Measurements from ENCODE around the gene GMIP.
A peak's percentile ranks its signal among the peaks of the same experiment; 100 is the strongest.
"Not testable (repeated sequence)": the region's sequence is repeated elsewhere in the genome, so short reads cannot be mapped to it uniquely, and the experiment has no call there.

The GMIP gene, protein sequence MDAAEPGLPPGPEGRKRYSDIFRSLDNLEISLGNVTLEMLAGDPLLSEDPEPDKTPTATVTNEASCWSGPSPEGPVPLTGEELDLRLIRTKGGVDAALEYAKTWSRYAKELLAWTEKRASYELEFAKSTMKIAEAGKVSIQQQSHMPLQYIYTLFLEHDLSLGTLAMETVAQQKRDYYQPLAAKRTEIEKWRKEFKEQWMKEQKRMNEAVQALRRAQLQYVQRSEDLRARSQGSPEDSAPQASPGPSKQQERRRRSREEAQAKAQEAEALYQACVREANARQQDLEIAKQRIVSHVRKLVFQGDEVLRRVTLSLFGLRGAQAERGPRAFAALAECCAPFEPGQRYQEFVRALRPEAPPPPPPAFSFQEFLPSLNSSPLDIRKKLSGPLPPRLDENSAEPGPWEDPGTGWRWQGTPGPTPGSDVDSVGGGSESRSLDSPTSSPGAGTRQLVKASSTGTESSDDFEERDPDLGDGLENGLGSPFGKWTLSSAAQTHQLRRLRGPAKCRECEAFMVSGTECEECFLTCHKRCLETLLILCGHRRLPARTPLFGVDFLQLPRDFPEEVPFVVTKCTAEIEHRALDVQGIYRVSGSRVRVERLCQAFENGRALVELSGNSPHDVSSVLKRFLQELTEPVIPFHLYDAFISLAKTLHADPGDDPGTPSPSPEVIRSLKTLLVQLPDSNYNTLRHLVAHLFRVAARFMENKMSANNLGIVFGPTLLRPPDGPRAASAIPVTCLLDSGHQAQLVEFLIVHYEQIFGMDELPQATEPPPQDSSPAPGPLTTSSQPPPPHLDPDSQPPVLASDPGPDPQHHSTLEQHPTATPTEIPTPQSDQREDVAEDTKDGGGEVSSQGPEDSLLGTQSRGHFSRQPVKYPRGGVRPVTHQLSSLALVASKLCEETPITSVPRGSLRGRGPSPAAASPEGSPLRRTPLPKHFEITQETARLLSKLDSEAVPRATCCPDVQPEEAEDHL

DNA sequence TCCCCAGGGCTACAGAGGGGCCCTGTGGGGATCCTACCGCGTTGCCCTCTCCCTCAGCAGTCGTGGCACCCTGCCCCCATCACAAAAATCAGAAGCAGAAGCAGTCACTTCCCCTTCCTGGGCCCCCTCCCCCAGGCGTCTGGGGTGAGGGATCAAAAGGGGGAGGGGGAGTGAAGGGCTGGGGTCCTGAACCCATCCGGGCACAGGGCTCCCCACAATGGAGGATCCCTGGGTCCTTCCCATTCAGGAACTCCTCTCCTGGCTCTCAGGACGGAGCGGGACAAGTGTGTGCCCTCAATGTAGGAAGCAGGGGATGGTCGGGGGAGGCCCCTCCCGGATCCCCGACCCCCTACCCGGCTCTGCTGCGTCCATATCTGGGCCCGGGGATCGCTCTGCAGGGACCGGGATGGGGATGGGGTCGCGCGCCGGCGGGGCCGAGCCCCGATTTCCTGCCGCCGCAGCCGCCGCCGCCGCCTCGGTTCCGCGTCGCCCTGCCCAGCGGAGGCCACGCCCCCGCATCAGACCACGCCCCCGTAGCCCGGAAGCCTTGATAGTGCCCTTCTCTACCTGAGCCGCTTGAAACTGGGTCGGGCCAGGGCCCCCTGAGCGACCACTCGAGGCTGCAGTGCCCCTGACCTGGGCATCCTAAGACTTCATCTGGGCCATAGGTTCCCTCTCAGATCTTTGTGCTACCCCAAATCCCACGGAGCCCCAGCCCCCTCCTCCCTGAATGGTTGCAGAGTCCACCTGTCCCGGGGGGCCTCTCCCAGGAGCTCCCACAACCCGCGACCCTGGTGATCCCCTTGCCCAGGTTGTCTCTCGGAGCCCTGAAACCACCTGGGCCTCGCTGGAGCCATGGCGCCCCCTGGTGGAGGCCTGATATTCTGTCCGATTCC lies at the start of gene GMIP:
GMIP (minus strand) TSS at position 500 of the 896 bp plus-strand sequence; CDS start at position 372, 128 bp downstream.
- DNase-seq, result peak; percentile 61

DNA sequence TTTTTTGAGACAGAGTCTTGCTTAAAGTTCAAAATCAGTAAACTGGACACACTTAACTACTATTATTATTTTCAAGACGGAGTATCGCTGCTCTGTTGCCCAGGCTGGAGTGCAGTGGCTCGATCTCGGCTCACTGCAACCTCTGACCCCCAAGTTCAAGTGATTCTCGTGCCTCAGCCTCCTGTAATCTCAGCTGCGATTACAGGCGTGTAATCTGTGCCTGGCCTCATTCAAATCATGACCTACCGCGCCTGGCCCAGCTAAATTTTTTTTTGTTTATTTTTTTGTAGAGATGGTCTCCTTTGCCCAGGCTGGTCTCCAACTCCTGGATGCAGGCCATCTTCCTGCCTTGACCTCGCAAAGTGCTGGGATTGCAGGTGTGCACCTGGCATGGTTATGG lies 48.2 kb upstream of the GMIP start:
- no peak for DNase-seq

DNA sequence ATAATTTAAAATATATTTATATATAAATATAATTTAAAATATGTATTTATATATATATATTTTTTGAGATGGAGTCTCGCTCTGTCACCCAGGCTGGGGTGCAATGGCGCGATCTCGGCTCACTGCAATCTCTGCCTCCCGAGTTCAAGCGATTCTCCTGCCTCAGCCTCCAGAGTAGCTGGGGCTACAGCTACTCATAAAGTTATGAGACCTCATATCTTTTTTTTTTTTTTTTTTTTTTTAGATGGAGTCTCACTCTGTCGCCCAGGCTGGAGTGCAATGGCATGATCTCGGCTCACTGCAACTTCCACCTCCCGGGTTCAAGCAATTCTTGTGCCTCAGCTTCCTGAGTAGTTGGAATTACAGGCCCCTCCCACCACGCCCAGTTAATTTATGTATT lies 45.6 kb upstream of the GMIP start:
- not testable (repeated sequence) for DNase-seq

DNA sequence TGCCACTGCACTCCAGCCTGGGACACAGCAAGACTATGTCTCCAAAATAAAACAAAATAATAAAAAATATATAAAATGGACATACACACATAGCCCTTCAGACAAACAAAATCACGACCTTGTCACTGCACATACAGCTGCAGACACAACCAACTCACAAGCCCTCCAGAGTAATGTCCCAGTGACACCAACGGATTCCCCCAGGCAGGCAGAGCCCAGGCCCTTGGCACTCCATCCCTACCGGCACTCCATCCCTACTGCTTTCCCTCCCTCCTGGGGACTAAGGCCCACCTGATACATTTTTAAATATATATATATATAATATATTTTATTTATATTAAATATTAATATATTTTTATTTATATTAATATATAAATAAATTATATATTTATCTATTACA lies 43.6 kb upstream of the GMIP start:
- DNase-seq, result no peak

DNA sequence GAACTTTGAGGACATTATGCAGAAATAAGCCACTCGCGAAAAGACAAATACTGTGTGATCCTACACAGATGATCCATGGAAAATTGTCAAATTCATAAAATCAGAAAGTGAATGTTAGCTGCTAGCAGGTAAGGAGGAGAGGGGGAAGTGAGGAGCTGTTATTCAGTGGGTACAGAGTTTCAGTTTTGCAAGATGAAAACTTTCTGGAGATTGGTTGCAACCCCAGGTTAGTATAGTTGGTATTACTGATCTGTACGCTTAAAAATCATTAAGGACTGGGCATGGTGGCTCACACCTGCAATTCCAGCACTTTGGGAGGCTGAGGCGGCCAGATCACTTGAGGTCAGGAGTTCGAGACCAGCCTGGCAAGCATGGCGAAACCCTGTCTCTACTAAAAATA lies 43.1 kb upstream of the GMIP start:
- DNase-seq, result no peak

DNA sequence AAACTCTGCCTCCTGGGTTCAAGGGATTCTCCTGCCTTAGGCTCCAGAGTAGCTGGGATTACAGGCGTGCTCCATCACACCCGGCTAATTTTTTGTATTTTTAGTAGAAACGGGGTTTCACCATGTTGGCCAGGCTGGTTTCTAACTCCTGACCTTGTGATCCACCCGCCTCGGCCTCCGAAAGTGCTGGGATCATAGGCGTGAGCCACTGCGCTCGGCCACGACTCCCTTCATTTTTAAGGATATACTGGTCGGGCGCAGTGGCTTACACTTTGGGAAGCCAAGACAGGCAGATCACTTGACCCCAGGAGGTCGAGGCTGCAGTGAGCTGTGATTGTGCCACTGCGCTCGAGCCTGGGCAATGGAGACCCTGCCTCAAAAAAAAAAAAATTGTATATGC lies 42.7 kb upstream of the GMIP start:
- DNase-seq, result not testable (repeated sequence)

DNA sequence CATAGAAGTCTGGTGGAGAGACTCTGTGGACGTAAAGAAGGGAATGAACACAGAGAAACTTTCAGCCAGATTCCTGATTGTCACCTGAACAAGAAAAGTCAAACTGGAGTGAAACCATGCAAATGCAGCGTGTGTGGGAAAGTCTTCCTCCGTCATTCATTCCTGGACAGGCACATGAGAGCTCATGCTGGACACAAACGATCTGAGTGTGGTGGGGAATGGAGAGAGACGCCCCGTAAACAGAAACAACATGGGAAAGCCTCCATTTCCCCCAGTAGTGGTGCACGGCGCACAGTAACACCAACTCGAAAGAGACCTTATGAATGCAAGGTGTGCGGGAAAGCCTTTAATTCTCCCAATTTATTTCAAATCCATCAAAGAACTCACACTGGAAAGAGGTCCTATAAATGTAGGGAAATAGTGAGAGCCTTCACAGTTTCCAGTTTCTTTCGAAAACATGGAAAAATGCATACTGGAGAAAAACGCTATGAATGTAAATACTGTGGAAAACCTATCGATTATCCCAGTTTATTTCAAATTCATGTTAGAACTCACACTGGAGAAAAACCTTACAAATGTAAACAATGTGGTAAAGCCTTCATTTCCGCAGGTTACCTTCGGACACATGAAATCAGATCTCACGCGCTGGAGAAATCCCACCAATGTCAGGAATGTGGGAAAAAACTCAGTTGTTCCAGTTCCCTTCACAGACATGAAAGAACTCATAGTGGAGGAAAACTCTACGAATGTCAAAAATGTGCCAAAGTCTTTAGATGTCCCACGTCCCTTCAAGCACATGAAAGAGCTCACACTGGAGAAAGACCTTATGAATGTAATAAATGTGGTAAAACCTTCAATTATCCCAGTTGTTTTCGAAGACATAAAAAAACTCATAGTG lies 36.0 kb upstream of the GMIP start:
- DNase-seq, result no peak

DNA sequence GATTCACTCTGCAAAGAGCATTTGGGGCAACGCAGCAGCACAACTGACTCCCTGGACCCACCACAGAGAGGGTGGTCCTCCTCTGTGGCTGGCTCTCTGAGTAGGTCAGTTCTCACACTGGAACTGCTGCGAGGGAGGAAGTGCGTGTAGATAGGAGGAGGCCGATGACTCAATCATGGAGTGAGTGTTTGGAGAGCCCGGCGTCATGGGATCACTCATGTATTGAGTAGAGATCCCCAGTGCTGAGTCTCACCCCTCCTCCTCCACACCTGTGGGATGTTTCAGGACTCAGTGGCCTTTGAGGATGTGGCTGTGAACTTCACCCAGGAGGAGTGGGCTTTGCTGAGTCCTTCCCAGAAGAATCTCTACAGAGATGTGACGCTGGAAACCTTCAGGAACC lies 34.1 kb upstream of the GMIP start:
- DNase-seq, result no peak

DNA sequence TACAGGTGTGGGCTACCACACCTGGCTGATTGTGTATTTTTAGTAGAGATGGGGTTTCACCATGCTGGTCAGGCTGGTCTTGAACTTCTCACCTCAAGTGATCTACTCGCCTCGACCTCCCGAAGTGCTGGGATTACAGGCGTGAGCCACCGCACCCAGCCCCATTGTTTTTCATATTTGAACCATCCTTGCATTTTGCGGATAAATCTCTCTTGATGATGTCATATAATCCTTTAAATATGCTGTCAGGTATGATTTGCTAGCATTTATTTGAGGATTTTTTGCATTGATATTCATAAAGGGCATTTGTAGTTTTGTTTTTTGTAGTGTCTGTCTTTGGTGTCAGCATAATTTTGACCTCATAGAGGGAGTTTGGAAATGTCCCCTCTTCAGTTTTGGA lies 30.9 kb upstream of the GMIP start:
- DNase-seq, result no peak

DNA sequence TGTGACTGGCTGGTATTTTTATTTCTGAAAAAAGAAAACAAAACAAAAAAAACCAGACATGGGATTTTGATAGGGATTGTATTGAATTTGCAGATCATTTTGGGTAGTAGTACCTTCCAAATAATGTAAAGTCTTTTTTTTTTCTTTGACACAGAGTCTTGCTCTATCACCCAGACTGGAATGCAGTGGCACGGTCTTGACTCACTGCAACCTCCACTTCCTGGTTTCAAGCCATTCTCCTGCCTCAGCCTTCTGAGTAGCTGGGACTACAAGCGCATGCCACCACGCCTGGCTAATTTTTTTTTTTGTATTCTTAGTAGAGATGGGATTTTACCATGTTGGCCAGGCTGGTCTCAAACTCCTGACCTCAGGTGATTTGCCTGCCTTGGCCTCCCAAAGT lies 29.4 kb upstream of the GMIP start:
- peak; percentile 24 for DNase-seq

DNA sequence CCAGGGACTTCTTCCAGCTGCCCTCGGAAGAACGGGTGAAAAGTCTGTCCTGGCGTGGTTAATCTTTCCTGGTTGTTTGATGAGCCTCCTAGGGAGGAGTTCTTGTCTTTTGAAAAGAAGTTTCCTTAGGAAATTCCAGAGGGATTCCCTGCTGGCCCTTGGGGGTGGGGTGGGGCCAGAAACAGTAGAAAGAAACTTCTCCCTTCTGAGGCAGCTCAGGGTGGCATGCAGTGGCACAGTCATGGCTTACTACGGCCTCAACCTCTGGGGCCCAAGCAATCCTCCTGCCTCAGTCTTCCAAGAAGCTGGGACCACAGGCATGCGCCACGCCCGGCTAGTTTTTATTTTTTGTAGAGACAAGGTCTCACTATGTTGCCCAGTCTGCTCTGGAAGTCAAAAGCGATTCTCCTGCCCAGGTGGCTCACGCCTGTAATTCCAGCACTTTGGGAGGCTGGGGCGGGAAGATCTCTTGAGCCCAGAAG lies 26.7 kb upstream of the GMIP start:
- DNase-seq, result peak; percentile 21

DNA sequence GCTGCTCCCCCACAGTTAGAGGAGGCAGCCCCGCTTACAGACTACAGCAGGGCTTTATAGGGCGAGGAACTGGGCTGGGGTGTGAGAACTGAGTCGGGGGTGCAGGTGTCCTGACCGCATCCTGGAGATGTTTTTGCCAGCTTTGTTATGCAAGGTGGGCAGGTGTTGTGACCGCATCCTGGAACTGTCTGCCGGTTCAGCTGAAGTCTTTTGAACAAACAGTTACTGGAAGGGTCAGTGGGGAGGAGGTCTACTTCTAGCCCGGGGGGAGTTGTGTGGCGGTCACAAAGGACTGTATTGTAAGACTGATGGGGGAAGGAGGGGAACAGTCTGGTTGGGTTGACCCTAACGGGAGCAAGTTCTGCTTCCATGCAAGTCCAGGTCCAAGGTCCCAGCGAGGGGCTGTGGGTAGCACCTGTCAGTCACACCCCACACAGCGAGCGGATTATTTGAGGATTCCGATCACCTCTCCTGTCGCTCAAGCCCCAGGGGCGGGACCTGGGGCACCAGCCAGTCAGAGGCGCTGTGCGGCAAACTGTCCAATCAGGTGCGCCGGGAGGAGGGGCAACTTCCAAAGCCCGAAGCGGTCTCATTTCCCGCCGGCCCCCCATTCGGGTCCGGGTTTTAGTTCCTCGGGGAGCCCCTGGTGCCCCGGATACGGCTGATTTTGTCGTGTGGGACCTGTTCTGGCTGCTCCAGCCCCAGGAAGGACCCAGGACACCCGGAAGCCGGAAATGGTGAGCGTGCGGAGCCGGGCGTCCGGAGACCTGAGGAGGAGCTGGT lies 25.0 kb upstream of the GMIP start, which contains the start of gene ZNF101:
ZNF101 (plus strand) TSS at position 610 of the 783 bp plus-strand sequence; CDS start at position 735, 125 bp downstream.
- peak; percentile 96 for DNase-seq

DNA sequence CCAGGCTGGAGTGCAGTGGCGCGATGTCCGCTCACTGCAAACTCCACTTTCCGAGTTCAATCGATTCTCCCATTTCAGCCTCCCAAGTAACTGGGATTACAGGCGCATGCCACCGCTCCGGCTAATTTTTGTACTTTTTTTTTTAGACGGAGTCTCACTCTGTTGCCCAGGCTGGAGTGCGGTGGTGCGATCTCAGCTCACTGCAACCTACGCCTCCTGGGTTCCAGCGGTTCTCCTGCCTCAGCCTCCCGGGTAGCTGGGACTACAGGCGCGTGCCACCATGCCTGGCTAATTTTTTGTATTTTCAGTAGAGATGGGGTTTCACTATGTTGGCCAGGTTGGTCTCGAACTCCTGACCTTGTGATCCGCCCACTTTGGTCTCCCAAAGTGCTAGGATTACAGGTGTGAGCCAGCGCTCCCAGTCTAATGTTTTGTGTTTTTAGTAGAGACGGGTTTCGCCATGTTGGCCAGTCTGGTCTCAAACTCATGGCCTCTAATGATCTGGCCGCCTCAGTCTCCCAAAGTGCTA lies 22.0 kb upstream of the GMIP start:
- DNase-seq, result not testable (repeated sequence)

DNA sequence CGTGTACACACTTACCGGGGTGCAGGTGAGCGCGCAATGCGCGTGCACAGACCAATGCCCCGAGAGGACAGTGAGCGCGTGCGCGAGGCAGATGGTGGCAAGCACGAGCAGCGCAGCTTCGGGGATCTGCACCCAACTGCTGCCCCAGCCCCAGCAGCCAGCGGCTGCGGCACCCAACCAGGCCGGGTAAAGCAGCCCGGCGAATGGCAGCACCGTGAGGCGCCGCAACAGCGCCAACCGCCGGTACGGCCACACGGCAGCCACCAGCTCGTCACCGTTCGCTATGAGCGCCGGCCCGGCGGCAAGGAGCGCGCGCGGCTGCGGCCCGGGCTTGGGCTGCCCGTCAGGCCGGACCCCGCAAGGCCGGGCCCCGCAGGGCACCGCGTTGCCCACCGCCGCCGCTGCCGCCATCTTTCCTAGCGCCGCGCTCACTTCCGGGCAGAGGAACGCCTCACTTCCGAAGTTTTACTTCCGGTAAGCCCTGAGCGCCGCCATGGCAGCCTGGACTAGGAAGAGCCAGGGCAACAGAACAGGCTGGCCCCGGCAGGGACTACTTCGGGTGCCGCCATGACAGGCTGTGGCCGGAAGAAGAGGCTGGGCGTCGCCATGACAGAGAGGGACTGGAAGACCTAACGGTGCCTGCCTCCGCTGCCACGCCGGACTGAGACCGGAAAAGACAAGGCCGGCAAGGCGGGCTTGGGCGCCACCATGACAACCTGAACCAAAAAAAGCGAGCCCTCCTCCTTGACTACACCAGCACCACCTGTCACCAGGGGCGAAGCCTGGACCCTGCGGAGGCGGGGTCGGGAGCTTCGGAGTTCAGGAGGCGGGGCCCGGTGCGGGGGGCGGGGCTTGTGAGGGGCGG lies 20.0 kb upstream of the GMIP start, which contains the start of gene ATP13A1:
ATP13A1 (minus strand) TSS at position 421 of the 865 bp plus-strand sequence; CDS start at position 411, 10 bp downstream.
- peak; percentile 98 for DNase-seq

DNA sequence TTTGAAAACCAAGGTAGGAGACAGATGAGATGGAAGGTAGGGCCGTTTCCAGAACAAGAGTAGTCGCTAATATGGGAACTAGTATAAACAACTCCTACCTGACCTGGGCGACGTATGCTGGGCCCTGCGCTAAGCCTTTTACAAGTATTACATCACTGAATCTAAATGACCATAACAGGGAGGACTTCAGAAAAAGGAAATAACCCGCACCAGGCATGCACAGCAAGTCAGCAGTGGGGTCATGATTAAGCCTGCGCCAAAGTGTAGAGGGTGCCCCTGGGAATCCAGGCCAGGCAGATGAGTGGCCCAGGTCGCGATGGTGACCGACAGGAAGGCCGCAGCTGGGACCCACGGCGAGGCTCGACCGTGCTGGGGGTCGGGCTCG lies 19.4 kb upstream of the GMIP start:
- no peak for DNase-seq

DNA sequence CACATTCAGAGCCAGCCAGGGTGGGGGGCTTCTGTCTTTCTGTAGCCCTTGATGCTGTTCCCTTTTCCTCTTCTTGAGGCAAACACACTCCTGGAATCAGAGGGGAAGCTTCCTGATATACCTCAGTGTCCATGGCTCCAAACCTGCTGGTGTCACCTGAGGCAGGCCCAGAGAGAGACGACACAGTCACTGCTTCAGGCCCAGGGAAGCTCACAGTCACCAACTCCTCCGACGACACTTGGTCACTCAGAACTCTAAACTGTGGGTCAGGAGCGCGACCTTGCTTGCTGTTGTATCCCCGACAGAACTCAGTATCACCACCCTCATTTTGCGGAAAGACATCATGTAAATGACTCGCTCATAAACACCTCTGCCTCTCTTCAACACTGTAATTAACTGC lies 18.9 kb upstream of the GMIP start:
- DNase-seq, result no peak

DNA sequence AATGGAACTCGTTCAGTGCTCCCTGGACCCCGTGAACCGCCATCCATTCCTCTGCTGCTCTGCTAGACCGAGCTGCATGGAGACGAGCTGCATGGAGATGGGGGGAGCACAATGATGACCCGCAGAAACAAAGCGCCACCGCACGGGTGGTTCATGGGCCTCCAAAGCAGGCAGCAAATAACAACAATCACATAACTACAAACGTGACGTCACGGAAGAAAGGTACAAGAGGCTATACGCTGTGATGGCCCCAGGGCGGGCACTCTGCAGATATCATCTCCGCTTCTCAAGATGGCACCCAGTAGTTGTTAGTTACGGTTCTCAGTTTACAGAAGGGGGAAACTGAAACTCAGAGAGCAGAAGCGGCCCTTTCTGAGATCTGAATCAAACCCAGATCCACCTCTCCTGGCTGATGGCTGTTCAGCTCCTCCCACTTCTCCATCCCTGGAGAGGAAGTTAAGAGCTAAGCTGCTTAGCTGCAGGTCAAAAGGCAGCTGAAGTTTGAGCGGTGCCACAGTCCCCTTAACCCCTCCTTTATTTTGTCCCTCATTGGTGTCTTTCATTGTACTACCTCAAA lies 18.3 kb upstream of the GMIP start:
- DNase-seq, result no peak

DNA sequence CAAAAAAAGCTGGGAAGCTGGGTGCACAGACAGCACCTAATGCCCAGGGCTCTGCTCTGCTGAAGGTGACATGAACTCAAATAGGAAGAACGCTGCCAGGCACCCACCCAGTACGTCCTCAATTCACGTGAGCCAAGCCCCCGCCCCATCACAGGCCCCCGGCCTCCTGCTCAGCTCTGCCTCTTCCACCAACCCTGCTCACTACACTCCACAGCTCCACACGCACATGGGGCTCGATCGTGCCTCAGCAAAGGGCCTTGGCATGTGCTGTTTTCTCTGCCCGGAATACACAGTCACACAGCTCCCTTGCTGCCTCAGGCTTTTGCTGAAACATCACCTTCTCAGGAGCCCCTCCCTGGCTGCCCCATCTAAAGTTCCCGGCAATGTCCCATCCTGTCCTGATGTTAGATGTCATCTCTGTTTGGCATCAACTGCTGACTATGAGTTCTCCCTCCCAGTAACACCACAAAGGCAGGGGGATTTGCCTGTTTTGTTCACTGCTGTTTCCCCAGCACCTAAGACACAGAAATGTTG lies 17.8 kb upstream of the GMIP start:
- DNase-seq, result no peak

All from EL (cell line).